Measurements from ENCODE around the gene FOLR3.
"Not testable (repeated sequence)": the region's sequence is repeated elsewhere in the genome, so short reads cannot be mapped to it uniquely, and the experiment has no call there.

DNA sequence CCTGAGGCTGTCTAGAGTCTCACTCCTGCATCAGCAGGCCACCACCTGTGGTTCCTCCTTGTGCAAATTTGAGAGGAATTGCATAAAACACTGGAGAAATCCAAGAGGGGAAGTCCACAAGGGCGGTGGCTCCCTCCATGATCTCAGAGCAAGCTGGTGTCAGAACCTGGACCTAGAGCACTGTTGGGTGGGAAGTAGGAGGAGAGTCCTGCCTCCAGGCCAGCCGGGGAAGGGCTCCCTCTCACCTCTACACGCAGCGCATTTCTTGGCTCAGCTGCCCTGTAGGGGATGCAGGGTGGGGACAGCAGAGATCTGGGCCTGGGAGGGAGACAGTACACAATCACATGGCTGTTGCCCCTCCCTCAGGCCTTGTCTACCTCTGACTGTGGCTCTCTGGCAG lies 36.5 kb downstream of the FOLR3 start:
- TF ChIP-seq, protein P1, sequence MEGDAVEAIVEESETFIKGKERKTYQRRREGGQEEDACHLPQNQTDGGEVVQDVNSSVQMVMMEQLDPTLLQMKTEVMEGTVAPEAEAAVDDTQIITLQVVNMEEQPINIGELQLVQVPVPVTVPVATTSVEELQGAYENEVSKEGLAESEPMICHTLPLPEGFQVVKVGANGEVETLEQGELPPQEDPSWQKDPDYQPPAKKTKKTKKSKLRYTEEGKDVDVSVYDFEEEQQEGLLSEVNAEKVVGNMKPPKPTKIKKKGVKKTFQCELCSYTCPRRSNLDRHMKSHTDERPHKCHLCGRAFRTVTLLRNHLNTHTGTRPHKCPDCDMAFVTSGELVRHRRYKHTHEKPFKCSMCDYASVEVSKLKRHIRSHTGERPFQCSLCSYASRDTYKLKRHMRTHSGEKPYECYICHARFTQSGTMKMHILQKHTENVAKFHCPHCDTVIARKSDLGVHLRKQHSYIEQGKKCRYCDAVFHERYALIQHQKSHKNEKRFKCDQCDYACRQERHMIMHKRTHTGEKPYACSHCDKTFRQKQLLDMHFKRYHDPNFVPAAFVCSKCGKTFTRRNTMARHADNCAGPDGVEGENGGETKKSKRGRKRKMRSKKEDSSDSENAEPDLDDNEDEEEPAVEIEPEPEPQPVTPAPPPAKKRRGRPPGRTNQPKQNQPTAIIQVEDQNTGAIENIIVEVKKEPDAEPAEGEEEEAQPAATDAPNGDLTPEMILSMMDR (IDR thresholded peaks at IDR 0.05), result not testable (repeated sequence)
- TF ChIP-seq POLR2A (IDR thresholded peaks at IDR 0.05), result not testable (repeated sequence)
